PFSK-1 (cell line): ENCODE data around the gene MAP7.

ENCODE experiments used
- FOXP2 ChIP-seq: optimal IDR thresholded peaks from 2 replicates; pipeline ENCODE3; 2011; ENCODE audit warnings: borderline replicate concordance, control low read depth, inconsistent platforms; ENCODE audit not compliant: insufficient read depth; ENCODE audit errors: extremely low read length, extremely low read depth
- POLR2AphosphoS5 ChIP-seq: IDR thresholded peaks from 2 replicates; pipeline ENCODE4 v1.6.1; 2012; ENCODE audit warnings: low read depth, mild to moderate bottlenecking, control low read depth, low read length, moderate library complexity

- TF ChIP-seq FOXP2, result no peak
- no peak for TF ChIP-seq POLR2AphosphoS5
These were observed 125.8 kb downstream of the MAP7 start for GRCh38 chr6:136424450-136424849.
